Measurements from ENCODE around the gene DOK5. TPM values are rescaled to one million over a fixed set of nuclear protein-coding genes. Genes with fewer than 3 reads are reported as not detected.

DOK5 gene
- total and polyA plus RNA-seq, 2 donors (not counting 3 experiments of a cell fraction or from before 2014, with no cell fraction given): 3.5 to 14.2 TPM

- no peaks in the 10 kb centered on the region for H3K9me1 ChIP-seq (replicated peaks; ENCODE audit: control insufficient read depth, extremely low read depth, insufficient read depth, low read length)
- no peak overlapping the region for H3K4me2 ChIP-seq (ENCODE audit: insufficient read depth, low read length)
- H3K9me3 ChIP-seq (replicated peaks; ENCODE audit: control insufficient read depth, insufficient read depth, low read length): no peaks in the 10 kb centered on the region
- H3K36me3 ChIP-seq (ENCODE audit: control insufficient read depth in 2 of 2, extremely low read depth in 1 of 2, insufficient read depth in 2 of 2, low read length in 2 of 2): no peaks in the 10 kb centered on the region
- H3K27ac ChIP-seq (ENCODE audit: insufficient read depth, low read depth, low read length): no peak overlapping the region
- ChIA-PET POLR2A (no interaction called here), CTCF (interaction anchor here (0.6 to 0.8 kb wide), 2 partner anchors 332 to 400 kb away, joined by 3 to 4 read pairs; partner anchors contain the start of gene PFDN4)
- no peaks in the 10 kb centered on the region for H3K79me2 ChIP-seq (ENCODE audit: control insufficient read depth, insufficient read depth, low read length)
- BruUV-seq (replicated peaks): no TSS peak
- H3K9ac ChIP-seq (replicated peaks; ENCODE audit: extremely low read depth, insufficient read depth, low read length): no peak overlapping the region
- TF ChIP-seq POLR2A (IDR thresholded peaks at IDR 0.05; ENCODE audit: low read depth, low read length): no peak
- no peak for TF ChIP-seq FOS (IDR thresholded peaks at IDR 0.05; ENCODE audit: borderline replicate concordance, insufficient read depth, low read length)
- no peak for TF ChIP-seq JUN (IDR thresholded peaks at IDR 0.05; ENCODE audit: borderline replicate concordance, insufficient read depth, insufficient read length, low read depth)
- TF ChIP-seq MAX (IDR thresholded peaks at IDR 0.05; ENCODE audit: insufficient read depth, insufficient read length): no peak
- no peak for TF ChIP-seq CTCF (IDR thresholded peaks at IDR 0.05; ENCODE audit: extremely low read depth in 1 of 2, insufficient read depth in 1 of 2, low read depth in 1 of 2, low read length in 2 of 2)
- no peak for TF ChIP-seq GATA2 (IDR thresholded peaks at IDR 0.05; ENCODE audit: insufficient read depth, insufficient read length, low read depth, low read length)
- H3K4me1 ChIP-seq (ENCODE audit: control insufficient read depth, extremely low read depth, insufficient read depth, low read length): no peaks in the 10 kb centered on the region
- H3K4me3 ChIP-seq (replicated peaks in 1 of 3; ENCODE audit: insufficient read depth in 1 of 3, low read depth in 1 of 3, low read length in 3 of 3): no peak overlapping the region
- dilution Hi-C loops (cut with MboI; ENCODE audit: extremely low pct_ligation_motif_present, low sequenced_read_pairs) (no loop called here), intact Hi-C loops (cut with micrococcal nuclease) (no loop called here)
- no peak overlapping the region for H2AFZ ChIP-seq (ENCODE audit: low read depth, low read length)
- no peaks in the 10 kb centered on the region for H3K27me3 ChIP-seq (ENCODE audit: control insufficient read depth in 2 of 2, insufficient read depth in 2 of 2, low read length in 2 of 2)
- H4K20me1 ChIP-seq (replicated peaks; ENCODE audit: control insufficient read depth, extremely low read depth, insufficient read depth, low read length): no peaks in the 10 kb centered on the region
- DNase-seq (ENCODE audit: low read depth, low spot score) (no peak), FAIRE-seq (no peak)
These were observed 132.8 kb downstream of the DOK5 start for GRCh38 chr20:54608039-54608745.
